ENCODE data around the gene P2RX2. TPM values are rescaled to one million over a fixed set of nuclear protein-coding genes. Genes with fewer than 3 reads are reported as not detected.
"Not testable (repeated sequence)": the region's sequence is repeated elsewhere in the genome, so short reads cannot be mapped to it uniquely, and the experiment has no call there.

Gene P2RX2
- total RNA-seq, 1 donor from 2014 or later = not detected

DNA sequence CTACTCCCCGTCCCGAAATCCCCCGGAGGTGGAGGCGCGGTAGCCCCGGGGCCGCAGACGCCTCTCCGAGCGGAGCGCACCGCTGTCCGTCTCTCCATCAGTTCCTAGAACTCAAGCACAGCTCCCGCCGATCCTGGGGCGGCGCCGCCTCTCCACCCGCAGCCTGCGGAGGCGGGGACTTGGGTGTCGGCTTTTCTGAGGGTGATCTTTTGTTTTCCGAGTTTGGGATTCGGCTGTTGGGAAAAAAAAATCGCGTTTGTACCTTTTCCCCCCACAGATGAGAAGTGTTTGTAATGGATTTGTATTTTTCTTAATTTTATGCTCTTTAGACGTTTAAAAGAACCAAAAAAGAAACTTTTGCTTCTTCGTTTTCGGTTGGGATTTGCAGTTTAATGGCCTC is 34.8 kb upstream of the P2RX2 start:
- DNase-seq = no peak

DNA sequence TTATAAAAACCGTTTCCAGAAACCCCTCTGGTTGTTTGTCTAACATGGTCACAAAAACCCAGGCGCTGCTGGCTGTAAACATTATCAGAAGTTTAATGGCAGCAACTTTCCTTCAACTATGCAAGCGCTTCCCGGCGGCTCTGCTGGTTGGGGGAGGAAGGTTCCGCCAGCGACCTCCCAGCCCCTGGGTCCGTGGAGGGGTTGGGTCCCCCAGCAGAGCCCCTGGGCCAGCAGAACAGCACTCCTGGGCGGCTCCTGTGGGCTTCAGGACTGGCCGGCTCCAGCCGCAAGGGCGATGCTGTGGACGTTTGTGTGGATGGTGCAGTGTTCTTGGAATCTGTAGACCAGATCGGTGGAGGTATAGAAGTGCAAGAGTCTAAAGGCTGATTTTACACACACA is 34.1 kb upstream of the P2RX2 start:
- DNase-seq = no peak

DNA sequence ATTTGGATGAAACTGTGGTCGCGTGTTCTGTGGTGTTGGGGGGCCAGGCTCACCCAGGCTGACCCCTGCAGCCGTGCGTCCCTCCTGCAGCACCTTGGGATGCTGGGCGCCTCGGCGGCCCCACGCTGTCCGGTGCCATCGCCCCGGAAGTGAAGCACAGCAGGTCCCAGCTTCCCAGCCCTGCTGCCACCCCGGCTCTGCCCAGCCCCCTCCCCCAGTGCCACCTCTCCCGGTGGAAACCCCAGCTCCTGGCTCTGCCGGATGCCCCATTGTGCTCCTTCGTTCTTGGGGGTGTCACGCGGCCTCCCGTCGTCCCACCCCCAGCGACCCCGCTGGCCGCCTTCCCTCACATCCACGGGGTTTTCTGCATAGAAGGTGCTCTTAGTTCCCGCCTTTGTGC is 33.4 kb upstream of the P2RX2 start:
- DNase-seq = no peak

DNA sequence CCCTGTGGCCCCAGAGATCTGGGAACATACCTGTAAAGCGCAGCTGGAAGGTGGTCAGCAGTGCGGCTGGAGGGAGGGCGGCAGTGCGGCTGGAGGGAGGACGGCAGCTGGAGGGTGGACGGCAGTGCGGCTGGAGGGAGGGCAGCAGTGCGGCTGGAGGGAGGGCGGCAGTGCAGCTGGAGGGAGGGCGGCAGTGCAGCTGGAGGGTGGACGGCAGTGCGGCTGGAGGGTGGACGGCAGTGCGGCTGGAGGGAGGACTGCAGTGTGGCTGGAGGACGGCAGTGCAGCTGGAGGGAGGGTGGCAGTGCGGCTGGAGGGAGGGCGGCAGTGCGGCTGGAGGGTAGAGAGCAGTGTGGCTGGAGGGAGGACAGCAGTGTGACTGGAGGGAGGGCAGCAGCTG is 31.6 kb upstream of the P2RX2 start:
- no peak for DNase-seq

DNA sequence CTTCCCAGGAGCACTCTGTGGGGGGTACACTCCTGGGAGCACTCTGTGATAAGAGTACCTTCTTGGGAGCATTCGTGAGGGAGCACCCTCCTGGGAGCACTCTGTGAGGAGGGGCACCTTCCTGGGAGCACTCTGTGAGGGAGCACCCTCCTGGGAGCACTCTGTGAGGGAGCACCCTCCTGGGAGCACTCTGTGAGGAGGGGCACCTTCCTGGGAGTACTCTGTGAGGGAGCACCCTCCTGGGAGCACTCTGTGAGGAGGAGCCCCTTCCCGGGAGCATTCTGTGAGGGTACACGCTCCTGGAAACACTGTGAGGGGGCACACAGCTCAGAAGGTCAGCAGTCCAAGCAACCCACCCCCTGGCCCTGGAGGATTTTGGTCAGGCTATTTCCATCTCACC is 30.8 kb upstream of the P2RX2 start:
- DNase-seq = no peak

DNA sequence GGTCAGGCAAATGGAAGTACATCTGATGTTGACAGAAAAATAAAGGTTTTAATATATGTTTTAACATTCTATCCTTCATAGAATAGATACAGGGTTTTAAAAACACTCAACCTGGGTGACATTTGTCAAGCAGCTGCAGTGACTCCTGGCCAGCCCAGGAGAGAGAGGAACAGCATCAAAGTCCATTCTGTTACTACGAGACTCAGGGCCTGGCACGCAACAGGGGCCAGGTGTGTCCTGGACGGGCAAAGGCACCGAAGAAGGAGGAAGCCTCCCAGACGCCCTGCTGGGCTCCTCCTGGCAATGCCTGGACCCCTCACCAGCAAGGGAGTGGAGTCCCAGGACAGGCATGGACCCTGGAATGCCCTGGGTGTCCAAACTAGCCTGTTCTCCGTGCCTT is 30.3 kb upstream of the P2RX2 start:
- DNase-seq = no peak

DNA sequence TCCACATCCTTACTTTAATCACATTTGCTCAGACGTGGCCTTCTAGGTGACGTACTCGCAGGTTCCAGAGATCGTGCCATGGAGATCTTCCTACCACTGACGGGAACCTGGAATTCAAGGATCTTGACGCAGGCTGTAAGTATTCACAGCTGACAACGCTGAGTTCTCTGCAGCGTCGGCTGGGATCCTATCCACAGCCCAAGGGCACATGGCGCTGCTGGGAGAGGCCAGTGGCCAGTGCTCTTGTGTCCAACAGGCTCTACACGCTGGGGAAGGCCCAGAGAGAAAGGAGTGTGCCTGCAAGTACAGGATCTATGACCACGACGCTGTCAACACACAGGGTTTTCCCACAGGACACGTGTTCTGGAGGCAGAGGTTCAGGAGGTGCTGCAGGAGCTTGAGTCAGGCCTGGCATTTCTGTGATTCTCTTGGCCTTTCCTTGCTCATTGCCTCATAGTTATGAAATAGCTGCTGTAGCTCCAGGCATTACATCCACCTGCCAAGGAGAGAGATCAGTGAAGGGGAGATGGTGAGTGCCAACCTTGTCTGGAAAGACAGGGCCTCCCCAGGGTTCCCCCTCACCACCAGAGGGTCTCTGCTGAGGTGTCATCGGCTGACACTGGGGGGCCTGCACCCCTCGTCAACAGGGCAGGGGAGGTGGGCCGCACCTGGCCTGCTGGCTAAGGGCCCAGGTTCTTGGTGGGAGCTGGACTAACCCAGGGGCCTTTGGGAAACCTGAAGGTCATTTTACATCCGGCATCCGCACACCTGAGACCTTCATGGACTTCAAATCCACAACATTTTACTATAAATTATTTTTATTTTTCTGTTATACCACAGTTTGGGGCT is 29.5 kb upstream of the P2RX2 start:
- no peak for DNase-seq

DNA sequence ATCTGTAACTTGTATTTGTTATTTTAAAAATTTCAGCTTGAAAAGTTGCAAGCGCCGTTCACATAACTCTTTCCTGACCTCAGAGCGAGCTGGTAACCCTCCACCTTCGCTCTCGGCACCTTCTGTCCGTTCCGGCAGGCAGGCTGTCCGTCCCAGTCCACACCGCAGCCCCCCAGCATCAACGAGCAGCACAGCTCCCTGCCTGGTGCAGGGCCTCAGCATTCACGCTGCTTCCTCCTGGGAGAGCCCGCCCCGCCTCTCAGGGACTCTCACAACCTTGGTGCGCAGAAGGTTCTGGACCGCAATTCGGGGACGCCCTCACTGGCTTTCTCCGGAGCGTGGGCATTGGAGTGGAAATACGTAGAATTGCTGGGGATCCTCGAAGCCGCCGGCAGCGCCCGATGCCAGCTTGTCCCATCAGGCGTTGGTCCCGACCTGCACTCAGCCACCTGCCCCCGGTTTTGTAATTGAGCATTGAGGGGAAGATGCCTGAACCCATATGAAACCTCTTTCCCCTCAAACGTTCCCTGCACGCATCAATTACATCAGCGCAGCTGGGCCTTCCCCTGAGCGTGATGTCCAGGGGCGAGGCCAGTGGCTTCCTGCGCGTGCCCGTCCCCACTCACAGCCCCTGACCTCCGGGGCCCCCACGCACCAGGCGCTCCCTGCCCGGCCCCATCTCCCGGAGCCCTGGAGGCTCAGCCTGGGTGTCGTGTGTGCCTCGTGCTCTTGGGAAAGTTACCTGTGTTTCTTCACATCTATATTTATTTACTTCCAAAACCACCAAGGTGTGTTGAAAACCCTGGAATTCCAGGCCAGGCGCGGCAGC is 27.3 kb upstream of the P2RX2 start:
- DNase-seq = no peak

DNA sequence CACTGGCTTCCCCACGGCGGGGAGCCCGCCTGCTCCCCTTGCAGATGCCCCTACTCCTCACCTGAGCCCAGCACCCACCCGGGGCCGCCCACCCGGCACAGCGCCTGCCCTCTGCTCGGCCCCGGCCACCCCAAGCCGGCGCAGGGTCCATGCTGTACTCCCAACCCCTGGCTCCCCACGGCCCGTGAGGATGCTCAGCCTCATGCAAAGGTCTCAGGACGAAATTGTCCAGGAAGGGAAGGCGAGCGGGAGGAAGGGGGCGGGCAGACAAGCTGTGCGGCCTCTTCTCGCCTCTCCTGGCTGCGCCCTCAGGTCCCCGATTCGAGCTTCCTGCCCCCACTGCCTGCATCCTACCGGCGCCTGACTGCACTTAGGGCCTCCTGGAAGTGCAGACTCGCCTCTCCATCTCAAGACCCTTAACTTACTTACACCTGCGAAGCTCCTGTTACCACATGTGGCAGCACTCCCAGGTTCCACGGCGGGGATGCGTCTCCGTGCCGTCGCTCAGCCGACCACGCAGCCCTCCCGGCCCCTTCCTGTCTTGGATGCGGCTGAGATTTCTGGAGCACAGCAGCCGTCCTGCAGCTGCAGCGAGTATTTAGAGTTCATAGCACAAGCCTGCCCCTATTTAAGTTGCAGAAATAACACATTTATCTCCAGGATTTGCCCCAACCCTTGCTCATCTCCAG is 26.1 kb upstream of the P2RX2 start:
- no peak for DNase-seq

DNA sequence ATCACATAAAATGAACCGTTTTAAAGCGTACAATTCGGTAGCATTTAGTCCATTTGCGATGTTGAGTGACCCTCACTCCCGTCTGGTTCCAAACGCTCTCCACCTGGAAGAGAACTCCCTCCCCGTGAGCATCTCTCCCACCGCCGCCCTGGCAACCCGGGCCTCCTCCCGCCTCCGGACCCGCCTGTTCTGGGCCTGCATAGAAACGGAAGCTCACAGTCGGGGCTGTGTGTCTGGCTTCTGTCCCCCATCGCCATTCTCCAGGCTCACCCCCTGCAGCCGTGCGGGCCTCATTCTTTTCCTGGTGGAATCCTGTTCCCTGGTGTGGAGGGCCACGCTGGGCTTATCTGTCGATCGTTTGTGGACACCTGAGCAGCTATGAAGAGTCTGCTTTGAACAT is 25.5 kb upstream of the P2RX2 start:
- DNase-seq = no peak

DNA sequence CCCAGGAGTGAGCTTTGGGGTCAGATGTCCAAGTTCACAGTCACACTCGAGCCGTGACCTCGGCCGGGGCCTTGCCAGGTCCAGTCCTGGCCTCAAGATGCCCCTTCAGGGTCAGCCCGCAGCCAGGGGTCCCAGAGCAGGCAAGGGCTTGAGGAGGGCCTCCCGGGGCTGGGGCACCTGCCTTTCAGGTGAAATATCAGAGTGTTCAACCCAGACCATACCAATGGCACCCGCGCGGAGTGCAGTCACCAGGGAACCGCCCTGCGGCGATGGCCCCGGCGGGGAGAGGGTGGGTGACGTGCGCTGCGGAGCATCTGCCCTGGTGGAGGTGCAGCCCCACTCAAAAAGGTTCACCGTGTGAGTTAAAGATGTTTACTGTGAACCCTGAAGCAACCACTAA is 25.1 kb upstream of the P2RX2 start:
- DNase-seq = no peak

DNA sequence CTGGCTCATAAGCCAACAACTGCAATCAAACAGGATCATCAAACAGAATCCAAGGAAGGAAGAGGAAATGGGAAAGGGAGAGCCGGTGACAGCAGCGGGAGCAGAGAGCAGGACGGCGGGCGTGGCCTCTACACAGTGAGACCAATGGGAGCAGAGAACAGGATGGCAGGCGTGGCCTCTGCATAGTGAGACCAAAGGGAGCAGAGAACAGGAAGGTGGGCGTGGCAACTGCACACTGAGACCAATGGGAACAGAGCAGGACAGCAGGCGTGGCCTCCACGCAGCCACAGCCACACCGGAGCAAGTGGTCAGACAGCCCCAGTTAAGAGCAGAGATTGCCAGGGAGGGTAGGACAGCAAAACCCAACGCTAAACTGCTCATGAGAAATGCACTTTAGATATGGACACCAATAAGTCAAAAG is 24.6 kb upstream of the P2RX2 start:
- DNase-seq = peak; percentile 86

DNA sequence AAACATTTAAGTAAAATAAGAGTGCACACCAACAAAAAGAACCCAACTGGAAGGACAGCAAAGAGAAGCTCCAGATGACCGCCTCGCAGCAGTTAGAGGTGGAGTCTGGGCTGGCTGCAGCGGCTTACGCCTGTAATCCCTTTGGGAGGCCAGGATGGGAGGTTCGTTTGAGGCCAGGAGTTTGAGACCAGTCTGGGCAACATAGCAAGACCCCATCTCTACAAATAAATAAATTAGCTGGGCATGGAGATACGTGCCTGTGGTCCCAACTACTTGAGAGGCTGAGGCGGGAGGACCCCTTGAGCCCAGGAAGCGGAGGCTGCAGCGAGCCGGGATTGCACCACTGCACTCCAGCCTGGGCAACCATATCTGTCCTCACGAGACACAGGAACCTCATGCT is 23.4 kb upstream of the P2RX2 start:
- no peak for DNase-seq

DNA sequence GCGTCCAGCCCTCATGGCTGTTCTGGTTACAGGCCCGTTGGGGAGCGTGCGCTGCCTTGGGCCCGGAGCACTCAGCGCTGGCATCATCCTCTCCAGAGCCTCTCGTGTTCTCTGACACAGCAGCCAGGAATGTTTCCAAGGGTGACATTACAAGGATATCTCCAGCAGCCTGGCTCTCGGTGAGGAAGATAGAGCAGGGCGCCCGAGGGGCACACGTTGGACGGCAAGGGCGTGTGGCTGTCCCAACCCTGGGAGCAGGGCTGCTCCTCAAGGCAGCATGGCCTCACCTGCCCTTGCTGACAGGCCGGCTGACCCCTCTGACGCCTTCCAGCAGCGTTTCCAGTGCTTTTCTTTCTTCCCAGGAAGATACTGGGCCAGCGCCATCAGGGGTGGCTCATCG is 22.6 kb upstream of the P2RX2 start:
- no peak for DNase-seq

DNA sequence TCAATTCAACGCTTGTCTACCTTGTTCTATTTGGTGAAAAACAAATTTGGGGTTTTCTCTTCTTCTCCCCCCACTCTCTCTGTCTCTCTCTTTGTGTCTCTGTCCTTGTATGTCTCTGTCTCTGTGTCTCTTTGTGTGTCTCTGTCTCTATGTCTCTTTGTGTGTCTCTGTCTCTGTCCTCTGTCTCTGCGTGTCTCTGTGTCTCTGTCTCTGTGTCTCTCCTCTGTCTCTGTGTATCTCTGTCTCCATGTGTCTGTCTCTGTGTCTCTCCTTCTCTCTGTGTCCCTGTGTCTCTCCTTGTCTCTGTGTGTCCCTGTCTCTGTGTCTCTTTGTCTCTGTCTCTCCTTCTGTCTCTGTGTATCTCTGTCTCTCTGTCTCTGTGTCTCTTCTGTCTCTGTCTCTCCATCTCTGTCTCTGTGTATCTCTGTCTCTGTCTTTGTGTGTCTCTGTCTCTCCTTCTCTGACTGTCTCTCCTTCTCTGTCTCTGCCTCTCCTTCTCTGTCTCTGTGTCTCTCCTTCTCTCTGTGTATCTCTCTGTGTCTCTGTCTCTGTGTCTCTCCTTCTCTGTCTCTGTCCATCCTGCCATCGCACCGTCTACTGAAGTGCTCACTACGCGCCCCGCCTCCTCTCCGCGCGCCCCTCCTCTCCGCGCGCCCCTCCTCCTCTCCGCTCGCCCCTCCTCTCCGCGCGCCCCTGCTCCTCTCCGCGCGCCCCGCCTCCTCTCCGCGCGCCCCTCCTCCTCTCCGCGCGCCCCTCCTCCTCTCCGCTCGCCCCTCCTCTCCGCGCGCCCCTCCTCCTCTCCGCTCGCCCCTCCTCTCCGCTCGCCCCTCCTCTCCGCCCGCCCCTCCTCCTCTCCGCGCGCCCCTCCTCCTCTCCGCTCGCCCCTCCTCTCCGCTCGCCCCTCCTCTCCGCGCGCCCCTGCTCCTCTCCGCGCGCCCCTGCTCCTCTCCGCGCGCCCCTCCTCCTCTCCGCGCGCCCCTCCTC is 21.0 kb upstream of the P2RX2 start:
- DNase-seq = no peak

DNA sequence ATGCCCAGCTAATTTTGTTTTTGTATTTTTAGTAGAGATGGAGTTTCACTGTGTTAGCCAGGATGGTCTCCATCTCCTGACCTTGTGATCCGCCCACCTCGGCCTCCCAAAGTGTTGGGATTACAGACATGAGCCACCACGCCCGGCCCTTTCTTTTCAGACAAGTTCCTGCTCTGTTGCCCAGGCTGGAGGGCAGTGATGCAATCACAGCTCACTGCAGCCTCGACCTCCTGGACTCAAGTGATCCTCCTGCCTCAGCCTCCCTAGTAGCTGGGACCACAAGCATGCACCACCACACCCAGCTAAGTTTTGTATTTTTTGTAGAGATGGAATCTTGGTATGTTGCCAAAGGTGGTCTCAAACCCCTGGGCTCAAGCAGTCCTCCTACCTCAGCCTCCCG is 19.1 kb upstream of the P2RX2 start:
- not testable (repeated sequence) for DNase-seq

DNA sequence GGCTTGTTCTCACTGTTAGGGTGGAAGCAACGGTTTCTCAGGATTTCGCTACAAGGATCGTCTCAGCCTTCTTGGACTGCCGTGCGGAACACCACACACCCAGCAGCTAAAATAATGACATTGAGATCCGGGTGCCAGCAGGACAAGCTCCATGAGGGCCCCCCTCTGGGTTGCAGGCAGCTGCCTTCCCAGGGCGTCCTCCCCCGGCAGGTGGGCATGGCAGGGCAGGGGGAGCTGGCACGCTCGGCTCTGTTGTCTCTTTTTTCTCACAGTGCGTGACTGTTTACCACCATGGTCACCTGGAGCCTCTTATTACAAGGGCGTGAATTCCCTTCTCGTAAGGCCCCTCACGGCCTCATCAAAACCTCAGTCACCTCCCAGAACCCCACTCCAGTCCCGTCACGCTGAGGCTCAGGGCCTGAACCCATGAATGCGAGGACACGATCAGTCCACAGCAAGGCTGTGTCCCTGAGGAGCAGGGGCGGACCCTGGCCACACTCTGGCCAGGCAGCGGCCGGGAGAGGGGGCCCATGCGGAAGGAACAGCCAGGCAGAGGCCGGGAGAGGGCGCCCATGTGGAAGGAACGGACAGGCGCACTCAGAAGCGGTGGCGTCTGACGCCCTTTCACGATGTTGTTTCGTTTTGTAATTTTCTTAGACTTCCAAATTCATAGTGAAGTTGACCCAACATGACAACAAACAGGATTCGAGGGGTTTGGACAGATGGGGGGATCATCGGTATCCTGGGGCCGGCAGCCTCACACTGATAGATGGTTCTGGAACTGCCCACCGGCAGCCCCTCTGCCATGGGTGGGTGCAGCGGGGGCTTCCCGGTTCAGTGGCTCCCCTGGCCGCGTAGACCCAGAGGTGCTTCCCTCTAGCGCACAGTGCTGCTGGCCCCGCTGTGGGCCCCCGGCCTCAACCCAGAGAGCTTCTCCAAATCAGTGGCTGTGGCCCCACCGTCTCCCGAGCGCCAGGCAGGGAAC is 18.2 kb upstream of the P2RX2 start:
- peak; percentile 48 for DNase-seq

DNA sequence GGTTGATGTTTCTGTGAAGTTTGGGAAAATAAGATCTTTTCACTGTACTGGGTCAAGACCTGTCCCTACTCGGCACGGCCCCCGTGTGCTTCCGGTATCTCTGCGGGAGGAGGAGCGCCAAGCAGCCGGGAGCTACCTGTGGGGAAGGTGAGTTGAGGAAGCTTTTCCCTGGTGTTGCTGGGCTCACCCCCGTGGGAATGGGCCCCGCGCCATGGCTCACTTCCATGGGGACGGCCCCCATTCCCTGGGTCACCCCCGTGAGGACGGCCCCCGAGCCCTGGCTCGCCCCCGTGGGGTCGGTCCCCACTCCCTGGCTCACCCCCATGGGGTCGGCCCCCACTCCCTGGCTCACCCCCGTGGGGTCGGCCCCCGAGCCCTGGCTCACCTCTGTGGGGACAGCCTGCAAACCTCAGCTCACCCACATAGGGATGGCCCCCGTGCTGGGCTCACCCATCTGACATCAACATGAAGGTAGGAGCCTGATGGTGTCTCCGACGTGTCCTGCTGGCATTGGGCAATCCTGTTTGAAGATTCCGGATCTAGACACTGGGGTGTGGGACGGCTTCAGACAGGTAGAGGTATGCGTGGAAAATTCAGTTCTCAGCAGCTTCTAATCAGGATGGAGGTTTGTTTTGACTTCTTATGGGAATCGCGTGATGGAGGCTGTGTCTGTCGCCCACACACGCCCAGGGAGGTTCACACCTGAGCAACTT is 17.2 kb upstream of the P2RX2 start:
- DNase-seq = no peak

DNA sequence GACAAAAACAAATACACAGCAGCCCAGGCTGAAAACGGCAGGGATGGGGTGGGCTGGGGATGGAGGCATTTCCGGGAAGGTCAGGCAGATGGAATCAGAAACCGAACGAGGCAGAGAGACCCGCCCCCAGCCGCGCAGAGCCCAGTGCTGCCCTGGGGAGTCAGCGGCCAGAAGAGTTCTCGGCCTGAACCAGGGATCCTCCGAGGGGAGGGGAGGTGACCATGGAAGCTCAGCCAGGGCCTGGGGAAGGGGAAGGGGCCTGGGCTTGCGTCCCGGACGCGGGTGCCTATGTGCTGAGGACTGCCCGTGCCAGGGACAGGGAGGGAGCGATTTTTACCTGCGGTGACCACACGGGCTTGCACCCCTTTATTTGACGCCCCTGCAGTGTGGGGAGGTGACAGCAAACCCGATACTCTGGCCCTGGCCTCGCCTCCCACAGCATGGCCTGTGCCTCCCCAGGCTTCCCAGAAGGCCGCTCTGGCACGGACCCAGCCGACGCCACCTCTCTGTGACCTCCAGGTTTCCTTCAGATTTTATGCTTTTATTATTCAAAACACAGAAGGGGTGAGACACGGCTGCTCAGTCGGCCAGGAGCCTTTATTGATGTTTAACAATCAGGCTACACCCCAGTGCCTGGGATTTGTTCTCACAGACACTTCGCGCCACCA is 15.9 kb upstream of the P2RX2 start:
- DNase-seq = no peak
